Ishikawa (cell line): ENCODE measurements around the gene FBXW5.

Experiments
- CEBPB ChIP-seq: IDR thresholded peaks from 2 replicates; pipeline ENCODE4 v1.6.1; 2012
- EGR1 ChIP-seq: IDR thresholded peaks from 2 replicates; pipeline ENCODE4 v1.6.1; 2012
- EP300 ChIP-seq: IDR thresholded peaks from 2 replicates; pipeline ENCODE4 v1.6.1; 2012; ENCODE audit warnings: borderline replicate concordance
- FOXM1 ChIP-seq: IDR thresholded peaks from 2 replicates; pipeline ENCODE4 v1.6.1; 2012; ENCODE audit warnings: low read depth, borderline replicate concordance
- MAX ChIP-seq: IDR thresholded peaks from 2 replicates; pipeline ENCODE4 v1.6.1; 2012
- RAD21 ChIP-seq: IDR thresholded peaks from 2 replicates; pipeline ENCODE4 v1.6.1; 2012; ENCODE audit warnings: low read depth
- REST ChIP-seq: IDR thresholded peaks from 2 replicates; pipeline ENCODE4 v1.6.1; 2012; ENCODE audit warnings: low read depth, mild to moderate bottlenecking
- TAF1 ChIP-seq: IDR thresholded peaks from 2 replicates; pipeline ENCODE4 v1.6.1; 2012; ENCODE audit warnings: low read depth, mild to moderate bottlenecking
- TCF12 ChIP-seq: IDR thresholded peaks from 2 replicates; pipeline ENCODE4 v1.6.1; 2012; ENCODE audit warnings: low read depth
- YY1 ChIP-seq: IDR thresholded peaks from 2 replicates; pipeline ENCODE4 v1.6.1; 2012; ENCODE audit warnings: low read depth
- TF ChIP-seq, protein P1 (sequence below): IDR thresholded peaks from 2 replicates; pipeline ENCODE4 v1.6.1; 2012

- TF ChIP-seq MAX (no peak), EGR1 (no peak), RAD21 (no peak), YY1 (no peak), FOXM1 (no peak), TAF1 (no peak), TCF12 (no peak), EP300 (no peak), CEBPB (no peak), REST (no peak)
- TF ChIP-seq, protein P1, sequence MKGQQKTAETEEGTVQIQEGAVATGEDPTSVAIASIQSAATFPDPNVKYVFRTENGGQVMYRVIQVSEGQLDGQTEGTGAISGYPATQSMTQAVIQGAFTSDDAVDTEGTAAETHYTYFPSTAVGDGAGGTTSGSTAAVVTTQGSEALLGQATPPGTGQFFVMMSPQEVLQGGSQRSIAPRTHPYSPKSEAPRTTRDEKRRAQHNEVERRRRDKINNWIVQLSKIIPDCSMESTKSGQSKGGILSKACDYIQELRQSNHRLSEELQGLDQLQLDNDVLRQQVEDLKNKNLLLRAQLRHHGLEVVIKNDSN: no peak
Measured at GRCh38 chr9:136913701-136914438, 30.7 kb downstream of the FBXW5 start.
